Dermis lymphatic vessel endothelial cell (primary cell): Measurements from ENCODE around the gene PLIN3. TPM values are rescaled to one million over a fixed set of nuclear protein-coding genes. Genes with fewer than 3 reads are reported as not detected.

Experiments
- total RNA-seq: library from RNA; depleted of rRNA; stranded (reverse); fragments of >200 nt; gene quantifications from 2 replicates; pipeline ENCODE4 v1.2.1, GENCODE V29; 2014

Gene PLIN3
- 61.8 and 77.4 TPM in 2 replicates for total RNA-seq

GRCh38 chr19:4867534-4868285 lies at the start of gene PLIN3:
Gene PLIN3, minus strand, starts transcription at chr19:4867667. Its CDS starts 6,273 bp downstream, at chr19:4861394.

GRCh38 chr19:4909156-4909896 lies 41.9 kb upstream of the PLIN3 start, which contains the start of gene UHRF1:
Gene UHRF1, plus strand, starts transcription at chr19:4909501. Its CDS starts 1,385 bp downstream, at chr19:4910886.

GRCh38 chr19:4902796-4903195 lies 35.3 kb upstream of the PLIN3 start, which contains the start of gene ARRDC5:
Gene ARRDC5, minus strand, starts transcription at chr19:4902896. Its CDS starts 71 bp downstream, at chr19:4902825.

DNA sequence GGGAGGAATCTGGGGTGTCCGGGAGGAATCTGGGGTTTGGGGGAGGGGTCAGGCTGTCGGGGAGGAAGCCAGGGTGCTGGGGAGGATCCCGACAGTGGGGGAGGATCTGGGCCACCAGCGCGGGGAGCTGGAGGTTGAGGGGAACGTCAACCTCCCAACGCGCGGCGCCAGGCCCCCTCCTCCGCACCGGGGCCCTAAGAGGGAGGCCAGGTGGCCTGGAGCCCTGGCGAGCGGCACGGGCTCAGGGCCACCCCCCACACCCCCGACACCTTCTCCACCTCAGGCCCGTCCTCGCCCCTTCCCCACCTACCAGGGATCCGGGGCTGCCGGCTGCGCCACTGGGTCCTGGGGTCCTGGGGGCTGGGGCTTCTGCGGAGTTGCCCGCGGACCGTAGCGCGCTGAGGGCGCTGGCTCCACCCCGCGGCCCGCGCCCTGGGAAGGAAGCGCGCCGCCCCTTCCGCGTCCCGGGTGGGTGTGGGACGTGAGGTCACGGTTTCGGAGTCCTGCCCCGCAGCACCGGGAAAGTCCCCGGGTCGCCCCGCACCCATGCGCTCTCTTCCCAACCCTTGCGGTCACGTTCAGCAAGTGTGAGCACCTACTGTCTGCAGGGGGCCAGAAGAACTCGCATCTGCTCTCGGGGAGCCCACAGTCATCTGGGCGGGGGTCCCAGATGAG lies 36.0 kb downstream of the PLIN3 start, which contains the start of gene TICAM1:
Gene TICAM1 (minus strand): TSS at position 409 of the 675 bp plus-strand sequence. CDS start 13,335 bp downstream, outside the sequence.

DNA sequence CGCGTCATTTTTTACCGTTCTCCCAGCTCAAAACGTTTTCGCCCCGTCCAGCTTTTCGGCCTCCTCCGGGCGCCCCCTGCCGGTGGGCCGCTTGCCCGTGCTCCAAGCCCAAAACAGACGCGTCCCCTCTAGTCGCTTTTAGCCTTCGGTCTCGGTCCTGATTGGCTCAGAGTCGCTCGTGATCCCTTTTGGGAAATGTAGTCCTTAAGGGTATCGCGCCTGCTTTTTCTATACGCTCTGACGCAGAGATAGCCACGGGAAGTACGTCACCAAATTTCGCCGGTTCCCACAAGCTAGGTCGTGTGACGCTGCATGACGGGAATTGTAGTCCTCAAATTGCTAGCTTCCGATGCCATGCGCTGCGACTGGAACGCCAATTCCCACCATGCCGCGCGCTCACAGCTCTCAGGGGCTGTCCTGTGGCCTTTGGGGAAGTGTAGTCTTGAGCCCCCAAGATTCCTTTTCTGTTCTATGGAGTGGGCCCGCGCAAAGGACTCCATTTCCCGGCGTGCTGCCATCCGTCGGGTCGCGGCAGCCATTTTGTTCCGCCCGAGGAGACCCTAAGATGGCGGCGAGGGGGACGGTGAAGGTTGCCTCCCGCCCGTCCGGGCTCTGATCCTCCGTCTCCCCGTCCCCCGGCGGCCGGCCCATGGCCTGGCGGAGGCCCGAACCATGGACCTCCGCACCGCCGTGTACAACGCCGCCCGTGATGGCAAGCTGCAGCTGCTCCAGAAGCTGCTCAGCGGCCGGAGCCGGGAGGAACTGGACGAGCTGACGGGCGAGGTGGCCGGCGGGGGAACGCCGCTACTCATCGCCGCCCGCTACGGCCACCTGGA lies 76.1 kb downstream of the PLIN3 start, which contains the start of gene FEM1A:
Gene FEM1A (plus strand): TSS at position 552 of the 836 bp plus-strand sequence. CDS start 121 bp downstream, at position 673.

Other genes with a start within 250 kb of the PLIN3 start
- gene TNFAIP8L1, start 228.2 kb downstream of the PLIN3 start, total RNA-seq, result 61.8 and 96.2 TPM in 2 replicates
- 143 and 186 TPM in 2 replicates for gene MYDGF, start 197.3 kb downstream of the PLIN3 start, total RNA-seq
- 11.7 and 12.1 TPM in 2 replicates for gene DPP9, start 143.8 kb downstream of the PLIN3 start, total RNA-seq
- 13.2 and 14.0 TPM in 2 replicates for gene FEM1A, start 75.9 kb downstream of the PLIN3 start, total RNA-seq
- 2.5 and 2.6 TPM in 2 replicates for gene TICAM1, start 36.0 kb downstream of the PLIN3 start, total RNA-seq
- gene ARRDC5, start 35.2 kb upstream of the PLIN3 start, total RNA-seq, result not detected in 2 replicates
- 6.0 and 6.1 TPM in 2 replicates for gene UHRF1, start 41.8 kb upstream of the PLIN3 start, total RNA-seq
- 9.6 and 10.4 TPM in 2 replicates for gene KDM4B, start 101.4 kb upstream of the PLIN3 start, total RNA-seq